NCI-H2029 (cell line): ENCODE measurements around the gene BIRC6.
"Not testable (repeated sequence)": the region's sequence is repeated elsewhere in the genome, so short reads cannot be mapped to it uniquely, and the experiment has no call there.

ENCODE experiments used
- DNase-seq: peaks from one replicate; lab custom pipeline; 2025; lab: John Stamatoyannopoulos, UW

BIRC6 gene, protein sequence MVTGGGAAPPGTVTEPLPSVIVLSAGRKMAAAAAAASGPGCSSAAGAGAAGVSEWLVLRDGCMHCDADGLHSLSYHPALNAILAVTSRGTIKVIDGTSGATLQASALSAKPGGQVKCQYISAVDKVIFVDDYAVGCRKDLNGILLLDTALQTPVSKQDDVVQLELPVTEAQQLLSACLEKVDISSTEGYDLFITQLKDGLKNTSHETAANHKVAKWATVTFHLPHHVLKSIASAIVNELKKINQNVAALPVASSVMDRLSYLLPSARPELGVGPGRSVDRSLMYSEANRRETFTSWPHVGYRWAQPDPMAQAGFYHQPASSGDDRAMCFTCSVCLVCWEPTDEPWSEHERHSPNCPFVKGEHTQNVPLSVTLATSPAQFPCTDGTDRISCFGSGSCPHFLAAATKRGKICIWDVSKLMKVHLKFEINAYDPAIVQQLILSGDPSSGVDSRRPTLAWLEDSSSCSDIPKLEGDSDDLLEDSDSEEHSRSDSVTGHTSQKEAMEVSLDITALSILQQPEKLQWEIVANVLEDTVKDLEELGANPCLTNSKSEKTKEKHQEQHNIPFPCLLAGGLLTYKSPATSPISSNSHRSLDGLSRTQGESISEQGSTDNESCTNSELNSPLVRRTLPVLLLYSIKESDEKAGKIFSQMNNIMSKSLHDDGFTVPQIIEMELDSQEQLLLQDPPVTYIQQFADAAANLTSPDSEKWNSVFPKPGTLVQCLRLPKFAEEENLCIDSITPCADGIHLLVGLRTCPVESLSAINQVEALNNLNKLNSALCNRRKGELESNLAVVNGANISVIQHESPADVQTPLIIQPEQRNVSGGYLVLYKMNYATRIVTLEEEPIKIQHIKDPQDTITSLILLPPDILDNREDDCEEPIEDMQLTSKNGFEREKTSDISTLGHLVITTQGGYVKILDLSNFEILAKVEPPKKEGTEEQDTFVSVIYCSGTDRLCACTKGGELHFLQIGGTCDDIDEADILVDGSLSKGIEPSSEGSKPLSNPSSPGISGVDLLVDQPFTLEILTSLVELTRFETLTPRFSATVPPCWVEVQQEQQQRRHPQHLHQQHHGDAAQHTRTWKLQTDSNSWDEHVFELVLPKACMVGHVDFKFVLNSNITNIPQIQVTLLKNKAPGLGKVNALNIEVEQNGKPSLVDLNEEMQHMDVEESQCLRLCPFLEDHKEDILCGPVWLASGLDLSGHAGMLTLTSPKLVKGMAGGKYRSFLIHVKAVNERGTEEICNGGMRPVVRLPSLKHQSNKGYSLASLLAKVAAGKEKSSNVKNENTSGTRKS (N-terminal part only)

DNA sequence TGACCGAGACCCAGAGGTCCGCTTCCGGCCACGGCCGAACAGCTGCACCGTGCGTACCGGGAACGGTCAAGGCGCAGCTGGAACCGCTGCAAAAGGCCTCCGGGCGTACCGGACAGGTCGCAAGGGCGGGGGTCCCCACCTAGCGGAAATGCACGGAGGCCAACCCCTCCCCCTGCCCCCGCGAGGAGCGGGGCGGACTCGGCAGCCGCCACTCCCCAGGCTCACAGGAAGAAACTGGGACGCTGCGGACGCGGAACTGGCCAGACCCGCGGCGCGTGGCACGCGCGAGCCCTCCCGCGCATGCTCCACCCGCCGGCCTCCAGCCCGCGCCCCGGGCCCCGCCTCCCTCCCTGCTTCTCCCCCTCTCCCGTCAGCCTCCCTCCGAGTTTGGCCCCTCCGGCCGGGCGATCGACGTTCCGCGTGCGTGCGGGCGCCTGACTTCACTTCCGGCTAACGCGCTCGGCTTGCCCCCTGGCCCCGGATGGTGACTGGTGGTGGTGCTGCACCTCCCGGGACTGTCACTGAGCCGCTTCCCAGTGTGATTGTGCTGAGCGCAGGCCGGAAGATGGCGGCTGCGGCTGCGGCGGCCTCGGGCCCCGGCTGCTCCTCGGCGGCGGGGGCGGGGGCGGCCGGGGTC, at the start of gene BIRC6:
Gene BIRC6 (plus strand): TSS at position 343 of the 637 bp plus-strand sequence. CDS start 139 bp downstream, at position 482.
- peak; percentile 90 for DNase-seq

DNA sequence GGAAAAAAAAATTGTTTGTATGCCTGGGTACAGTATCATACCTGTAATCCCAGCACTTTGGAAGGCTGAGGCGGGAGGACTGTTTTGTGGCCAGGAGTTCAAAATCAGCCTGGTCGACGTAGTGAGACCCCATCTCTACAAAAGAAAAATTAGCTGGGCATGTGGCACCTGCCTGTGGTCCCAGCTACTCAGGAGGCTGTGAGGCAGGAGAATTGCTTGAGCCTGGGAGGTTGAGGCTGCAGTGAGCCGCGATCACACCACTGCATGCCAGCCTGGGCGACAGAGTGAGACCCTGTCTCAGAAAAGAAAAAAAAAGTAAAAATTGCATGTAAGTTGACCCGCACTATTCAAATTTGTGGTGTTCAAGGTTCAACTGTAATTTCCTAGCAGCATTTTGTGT, 46.2 kb upstream of the BIRC6 start:
- DNase-seq: no peak

DNA sequence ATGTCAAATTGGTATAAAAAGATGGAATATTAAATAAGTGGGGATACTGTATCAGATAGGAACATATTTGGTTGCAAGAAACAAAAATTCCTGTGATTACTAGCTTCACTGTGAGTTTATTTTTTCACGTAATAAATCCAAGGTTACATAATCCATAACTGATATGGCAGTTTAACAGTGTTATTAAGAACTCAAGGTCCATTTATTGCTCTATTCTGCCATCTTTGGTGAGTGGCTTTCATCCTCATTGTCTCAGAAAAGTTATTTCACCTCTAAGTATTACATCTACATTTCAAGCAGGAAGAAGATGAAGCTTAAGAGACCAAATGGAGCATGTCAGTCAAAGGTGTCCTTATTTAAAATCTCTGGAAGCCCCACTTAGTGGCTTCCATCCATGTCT, 41.9 kb upstream of the BIRC6 start:
- no peak for DNase-seq

DNA sequence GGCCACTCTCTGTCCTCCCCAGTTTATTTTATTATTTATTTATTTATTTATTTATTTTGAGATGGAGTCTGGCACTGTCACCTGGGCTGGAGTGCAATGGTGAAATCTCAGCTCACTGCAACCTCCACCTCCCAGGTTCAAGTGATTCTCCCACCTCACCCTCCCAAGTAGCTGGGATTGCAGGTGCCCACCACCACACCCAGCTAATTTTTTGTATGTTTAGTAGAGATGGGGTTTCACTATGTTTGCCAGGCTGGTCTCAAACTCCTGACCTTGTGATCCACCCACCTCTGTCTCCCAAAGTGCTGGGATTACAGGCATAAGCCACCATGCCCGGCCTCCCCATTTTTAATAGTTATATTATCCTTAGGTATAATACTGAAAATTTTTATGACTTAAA, 28.1 kb upstream of the BIRC6 start:
- DNase-seq: not testable (repeated sequence)

DNA sequence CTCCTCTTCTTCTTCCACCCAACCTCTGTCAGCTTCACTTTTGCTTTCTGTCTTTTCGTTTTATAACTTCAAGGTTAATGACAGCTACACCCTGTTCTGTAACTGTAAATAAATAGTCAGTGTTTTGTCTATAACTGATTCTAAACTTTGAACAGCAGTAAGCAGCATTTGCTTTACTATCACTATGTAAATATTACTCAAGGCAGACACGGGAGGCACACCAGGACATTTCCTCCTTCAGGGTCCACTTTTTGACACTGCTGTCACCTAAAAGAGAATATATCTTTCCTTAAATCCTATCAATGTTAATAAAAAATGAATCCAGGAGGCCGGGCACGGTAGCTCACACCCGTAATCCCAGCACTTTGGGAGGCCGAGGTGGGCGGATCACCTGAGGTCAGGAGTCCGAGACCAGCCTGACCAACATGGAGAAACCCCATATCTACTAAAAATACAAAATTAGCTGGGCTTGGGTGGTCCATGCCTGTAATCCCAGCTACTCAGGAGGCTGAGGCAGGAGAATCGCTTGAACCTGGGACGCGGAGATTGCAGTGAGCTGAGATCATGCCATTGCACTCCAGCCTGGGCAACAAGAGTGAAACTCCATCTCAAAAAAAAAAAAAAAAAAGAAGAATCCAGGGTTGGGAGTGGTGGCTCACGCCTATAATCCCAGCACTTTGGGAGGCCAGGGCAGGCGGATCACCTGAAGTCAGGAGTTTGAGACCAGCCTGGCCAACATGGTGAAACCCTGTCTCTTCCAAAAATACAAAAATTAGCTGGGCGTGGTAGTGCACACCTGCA, 27.4 kb upstream of the BIRC6 start:
- DNase-seq: not testable (repeated sequence)

DNA sequence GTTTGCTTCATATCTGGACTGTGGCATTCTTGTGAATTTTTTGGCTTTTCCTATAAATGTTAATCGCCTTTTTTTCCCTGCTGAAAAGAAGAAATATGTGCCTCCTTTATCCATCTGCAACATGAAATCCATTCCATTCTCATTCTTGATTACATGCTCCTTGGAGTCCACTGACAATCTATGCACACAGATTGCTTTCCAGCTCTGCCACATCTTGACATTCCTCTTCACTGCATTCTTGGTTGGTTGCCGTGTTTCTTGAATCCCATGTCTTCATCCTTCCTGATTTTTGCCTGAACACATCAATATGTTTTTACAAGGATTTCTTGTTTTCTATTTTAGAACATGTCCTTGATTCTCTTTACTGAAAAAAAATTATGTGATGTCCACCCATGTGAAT, 26.7 kb upstream of the BIRC6 start:
- DNase-seq: no peak

DNA sequence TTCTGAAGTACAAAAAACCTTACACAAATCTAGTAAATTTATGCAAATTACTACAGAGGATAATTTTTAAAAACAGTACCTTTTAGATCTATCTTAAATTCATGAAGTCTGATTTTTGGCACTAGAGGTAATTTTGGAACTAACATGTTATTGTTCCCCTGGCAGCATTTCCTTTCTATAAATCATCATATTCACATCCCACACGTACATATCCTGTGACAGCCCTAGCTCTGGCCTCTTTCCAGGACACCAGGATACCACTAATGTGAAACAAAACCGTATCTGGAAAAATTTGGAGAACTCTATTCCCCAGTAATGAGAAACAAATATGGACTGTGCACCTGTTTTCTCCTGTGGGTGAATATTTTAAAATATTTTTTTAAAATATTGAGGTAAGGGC, 14.0 kb upstream of the BIRC6 start:
- DNase-seq: no peak

DNA sequence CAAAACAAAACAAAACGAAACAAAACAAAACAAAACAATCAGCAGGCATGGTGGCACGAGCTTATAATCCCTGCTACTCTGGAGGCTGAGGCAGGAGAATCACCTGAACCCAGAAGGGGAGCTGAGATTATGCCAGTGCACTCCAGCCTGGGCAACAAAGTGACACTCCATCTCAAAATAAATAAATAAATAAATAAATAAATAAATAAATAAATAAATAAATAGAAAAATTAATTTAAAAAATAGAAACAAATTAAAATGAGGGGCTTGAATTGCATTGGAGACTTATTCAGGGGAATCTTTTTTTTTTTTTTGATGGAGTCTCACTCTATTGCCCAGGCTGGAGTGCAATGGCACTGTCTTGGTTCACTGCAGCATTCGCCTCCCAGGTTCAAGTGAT, 6.0 kb upstream of the BIRC6 start:
- not testable (repeated sequence) for DNase-seq

DNA sequence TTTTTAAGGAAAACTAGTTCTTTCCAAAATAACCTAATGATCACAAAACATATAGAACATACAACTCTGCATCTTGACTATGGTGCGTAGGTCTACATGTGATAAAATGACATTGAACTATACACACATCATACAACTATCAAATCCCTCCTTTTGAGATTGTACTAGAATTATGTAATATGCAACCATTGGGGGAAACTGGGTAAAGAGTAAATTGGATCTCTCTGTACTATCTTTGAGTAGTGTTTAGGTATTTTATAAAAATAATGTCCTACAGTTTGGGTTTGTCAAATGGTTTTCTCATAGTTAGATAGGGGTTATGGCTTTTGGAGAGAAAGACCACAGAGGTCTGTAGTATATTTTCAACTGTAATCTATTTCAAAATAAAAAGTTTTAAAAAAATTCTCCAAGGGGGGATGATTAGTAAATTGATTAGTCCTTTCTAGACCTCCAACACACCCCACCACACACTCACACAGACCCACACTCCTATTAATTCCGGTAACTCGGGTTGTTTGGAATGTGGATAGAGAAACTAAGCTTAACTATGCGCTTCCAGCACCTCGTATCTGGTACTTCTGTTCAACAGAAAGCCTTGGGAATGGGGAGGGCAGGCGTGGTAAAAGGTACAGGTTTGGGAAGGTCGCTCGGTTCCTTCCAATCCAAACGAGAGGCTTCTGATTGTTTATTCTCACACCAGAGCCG, 695 bp upstream of the BIRC6 start:
- DNase-seq: no peak

DNA sequence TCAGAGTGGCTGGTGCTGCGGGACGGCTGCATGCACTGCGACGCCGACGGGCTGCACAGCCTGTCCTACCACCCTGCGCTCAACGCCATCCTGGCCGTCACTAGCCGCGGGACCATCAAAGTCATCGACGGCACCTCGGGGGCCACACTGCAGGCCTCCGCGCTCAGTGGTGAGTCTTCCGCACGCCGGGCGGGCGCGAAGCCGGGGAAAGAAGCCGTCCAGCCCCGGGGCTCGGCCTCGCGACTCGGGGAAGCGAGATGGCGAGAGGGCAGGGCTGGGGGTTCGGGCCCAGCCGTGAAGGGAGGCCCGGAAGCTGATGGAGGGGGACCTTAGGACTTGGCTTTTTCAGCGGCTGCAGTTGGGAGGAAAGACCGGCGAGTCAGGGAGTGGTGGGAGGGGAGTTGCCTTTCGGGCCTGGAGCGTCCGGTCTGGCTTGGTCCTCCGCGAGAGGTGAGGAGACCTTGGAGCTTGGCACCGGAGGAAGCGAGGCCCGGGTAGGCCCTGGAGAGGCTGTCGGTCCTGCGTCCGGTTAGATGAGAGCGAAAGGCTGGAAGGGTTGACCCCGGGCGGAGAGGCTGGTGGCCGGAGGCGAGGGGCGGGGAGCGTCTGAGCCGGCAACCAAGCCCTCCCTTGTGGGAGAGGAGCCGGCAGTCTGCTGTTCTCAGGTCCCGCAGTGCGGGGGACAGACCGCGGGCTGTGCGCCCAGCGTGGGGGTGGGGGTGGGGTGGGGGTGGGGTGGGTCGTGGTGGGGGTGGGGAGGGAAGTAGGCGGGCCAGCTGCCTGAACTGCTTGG, 691 bp downstream of the BIRC6 start:
- DNase-seq: no peak

DNA sequence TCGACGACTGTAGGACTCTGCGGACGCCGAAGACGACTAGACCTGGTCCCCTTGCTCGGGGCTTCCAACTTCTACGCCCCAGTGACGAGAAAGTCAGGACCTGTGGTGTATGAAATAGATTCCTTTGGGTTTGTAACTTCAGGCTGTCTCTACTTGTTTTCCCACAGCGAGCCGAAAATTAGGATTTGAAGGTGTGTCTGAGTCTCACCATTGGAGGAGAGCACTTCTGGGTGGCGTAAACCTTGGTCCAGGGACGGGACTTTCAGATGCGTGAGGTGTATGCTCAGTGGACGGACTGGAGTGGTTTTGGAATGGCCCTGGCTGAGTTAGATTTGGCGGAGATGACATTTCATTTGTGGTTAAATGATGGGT, 1.3 kb downstream of the BIRC6 start:
- no peak for DNase-seq

DNA sequence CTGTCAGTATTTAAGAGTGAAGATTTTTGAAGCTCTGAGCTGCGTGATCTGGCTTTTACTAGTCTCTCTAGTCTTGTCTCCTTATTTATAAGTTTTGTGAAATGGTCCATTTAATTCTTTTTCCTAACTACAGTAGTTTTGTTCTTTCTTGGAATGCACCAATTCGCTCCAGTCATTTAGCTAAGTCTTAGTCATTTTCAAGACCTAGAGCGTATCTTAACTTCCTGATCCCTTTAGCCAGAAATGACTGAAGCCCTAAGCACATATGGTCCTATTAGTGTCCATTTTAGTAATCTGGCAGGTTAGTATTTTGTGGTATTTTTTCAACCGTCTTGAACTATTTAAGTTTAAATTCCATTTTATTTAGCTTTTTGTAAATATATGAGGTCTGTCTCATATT, 3.6 kb downstream of the BIRC6 start:
- no peak for DNase-seq

DNA sequence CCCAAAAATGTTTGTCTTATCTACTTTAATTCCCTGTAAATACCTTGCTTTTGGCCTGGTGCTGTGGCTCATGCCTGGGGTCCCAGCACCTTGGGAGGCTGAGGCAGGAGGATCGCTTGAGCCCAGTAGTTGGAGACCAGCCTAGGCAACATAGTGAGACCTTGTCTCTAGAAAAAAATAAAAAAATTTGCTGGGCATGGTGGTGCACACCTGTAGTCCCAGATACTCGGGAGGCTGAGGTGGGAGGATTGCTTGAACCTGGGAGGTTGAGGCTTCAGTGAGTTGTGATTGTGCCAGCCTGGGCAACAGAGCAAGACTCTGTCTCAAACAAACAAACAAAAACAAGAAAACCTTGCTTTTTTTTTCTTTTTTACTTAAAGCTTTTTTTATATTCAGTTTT, 6.2 kb downstream of the BIRC6 start:
- not testable (repeated sequence) for DNase-seq

DNA sequence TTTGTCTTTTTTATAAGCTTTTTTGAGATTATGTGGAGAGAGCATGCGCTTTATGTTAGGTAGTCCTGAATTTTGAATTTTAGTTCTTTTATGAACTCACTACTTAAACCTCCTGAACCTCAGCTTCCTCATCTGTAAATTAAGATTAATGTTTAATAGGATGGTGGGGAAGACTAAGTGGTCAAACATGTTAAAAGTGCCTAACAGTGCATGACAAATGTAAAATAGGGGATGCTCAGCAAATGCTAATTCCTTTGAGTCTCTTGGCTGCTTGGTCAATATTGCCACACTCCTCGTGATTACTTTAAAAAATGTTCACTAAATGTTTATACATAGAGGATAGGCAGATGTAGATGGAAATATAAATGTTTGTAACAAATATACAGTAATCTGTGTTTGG, 6.8 kb downstream of the BIRC6 start:
- DNase-seq: no peak

DNA sequence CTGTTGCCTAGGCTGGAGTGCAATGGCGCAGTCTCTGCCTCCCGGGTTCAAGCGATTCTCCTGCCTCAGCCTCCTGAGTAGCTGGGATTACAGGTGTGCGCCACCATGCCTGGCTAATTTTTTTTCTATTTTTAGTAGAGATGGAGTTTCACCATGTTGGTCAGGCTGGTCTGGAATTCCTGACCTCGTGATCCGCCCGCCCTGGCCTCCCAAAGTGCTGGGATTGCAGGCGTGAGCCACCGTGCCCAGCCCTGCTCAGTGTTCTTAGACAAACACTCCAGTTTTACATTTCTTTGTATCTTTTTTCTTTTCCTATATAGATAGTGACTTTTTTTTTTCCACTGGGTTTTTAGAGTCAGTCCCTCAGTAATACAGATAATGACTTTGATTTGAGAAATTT, 7.5 kb downstream of the BIRC6 start:
- DNase-seq: not testable (repeated sequence)

DNA sequence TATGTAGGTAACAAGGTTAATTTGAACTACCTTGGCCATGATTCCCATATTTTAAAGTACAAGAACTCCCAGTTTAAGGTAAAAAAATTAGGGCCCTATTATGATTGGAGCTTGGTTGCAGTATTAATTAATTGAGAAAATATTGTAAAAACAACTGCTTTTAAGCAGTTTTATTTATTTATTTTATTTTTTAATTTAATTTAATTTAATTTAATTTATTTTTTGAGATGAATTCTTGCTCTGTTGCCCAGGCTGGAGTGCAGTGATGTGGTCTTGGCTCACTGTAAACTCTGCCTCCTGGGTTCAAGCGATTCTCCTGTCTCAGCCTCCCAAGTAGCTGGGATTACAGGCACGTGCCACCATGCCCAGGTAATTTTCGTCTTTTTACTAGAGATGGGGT, 8.9 kb downstream of the BIRC6 start:
- not testable (repeated sequence) for DNase-seq

DNA sequence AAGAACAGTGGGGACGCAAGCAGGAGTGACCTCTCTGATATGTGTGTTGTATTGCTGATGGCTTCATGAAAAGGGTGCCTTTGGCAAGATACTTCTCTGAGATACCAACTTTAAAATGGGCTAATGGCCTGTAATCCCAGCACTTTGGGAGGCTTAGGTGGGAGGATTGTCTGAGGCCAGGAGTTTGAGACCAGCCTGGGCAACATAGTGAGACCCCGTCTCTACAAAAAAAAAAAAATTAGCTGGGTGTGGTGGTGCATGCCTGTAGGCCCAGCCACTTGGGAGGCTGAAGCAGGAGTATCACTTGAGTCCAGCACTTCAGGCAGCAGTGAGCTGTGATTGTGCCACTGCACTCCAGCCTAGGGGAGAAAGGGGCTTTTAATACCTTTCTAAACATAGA, 9.8 kb downstream of the BIRC6 start:
- no peak for DNase-seq

DNA sequence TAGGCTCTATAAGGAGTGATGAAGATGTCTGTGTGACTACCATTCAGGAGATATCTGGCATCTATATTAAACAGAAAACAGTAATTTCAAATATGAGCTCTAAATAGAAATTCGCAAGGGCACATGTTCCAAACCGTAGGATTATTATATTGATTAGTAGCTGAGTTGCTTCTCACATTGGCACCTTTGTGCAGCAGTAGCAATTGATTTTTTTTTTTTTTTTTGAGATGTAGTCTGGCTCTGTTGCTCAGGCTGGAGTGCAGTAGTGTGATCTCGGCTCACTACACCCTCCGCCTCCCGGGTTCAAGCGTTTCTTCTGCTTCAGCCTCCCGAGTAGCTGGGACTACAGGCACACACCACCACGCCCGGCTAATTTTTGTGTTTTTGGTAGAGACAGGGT, 12.4 kb downstream of the BIRC6 start:
- DNase-seq: no peak

DNA sequence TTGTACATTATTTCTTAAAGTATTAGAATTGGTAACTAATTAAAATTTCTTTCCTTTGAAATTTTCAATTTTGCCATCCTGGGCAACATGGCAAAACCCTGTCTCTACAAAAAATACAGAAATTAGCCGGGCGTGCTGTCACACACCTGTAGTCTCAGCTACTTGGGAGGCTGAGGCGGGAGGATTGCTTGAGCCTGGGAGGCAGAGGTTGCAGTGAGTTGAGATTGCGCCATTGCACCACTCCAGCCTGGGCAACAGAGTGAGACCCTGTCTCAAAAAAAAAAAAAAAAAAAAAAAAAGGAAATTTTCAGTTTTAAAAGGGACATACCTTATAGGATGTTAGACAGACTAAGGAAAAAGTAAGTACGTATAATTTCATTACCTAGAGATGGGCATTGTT, 14.1 kb downstream of the BIRC6 start:
- DNase-seq: not testable (repeated sequence)
